Cerebellar nuclear complex (tissue), 1 donor: Measurements from ENCODE around the gene VCX3B.
"Not testable (repeated sequence)": the region's sequence is repeated elsewhere in the genome, so short reads cannot be mapped to it uniquely, and the experiment has no call there.

Experiments
- DNase-seq, 2 experiments: peaks; one replicate each; lab custom pipeline; 2025; lab: John Stamatoyannopoulos, UW

Gene VCX3B

DNA sequence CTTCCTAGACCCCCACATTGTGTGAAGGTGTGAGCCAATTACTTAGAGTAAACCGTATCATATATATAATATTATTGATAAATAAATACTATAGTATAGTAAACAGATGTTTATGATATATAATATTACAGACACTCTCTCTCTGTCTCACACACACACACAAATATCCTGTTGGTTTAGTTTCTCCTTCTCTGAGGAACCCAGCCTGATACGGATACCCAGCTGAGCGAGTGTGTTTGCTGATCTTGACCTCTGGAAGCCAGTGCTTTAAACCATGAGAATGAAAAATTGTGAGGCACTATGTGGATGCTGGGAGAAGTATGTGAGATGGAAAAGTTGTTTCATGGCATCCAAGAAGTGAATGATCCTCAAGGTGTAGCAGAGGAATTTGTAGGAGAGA is at the start of gene VCX3B:
VCX3B (plus strand) TSS at position 301 of the 400 bp plus-strand sequence. CDS start 621 bp downstream, outside the sequence.
- not testable (repeated sequence) for DNase-seq

DNA sequence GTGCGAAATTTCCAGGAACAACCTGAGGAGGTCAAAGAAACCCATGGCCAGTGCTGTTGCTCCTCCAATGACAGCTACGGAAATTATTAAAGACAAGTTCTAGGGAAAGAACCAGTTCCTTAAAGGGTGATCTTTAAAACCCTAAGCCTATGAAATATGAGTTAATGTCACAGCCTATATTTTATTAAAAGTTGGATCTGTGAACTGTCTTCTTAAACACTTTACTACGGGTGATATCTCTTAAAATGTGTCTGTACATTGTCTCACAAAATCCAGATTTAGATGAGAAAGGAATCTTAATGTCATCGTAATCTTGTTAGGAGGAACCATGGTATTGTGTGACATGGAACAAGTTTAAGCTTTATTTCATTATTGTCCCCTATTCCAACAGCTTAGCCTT is 46.3 kb upstream of the VCX3B start:
- DNase-seq, result no peak

DNA sequence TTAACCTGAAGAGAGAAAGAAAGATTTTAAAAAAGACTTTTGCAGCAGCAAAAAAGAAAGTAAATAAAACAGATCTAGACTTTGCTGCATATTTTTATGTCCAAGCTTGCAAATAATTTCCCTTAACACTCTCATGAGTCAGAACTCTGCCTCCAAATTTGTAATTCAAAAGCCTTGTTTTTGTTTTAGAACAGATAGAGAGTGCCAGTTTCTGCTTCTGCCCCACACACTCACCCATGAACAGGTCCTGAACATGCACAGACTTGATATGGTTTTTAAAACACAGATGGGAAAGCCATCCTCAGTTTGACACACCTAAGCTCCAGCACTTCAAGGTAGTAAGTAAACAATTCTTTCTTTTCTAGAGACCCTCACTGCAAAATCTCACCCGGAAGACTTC is 39.7 kb upstream of the VCX3B start:
- no peak for DNase-seq

- DNase-seq, result no peak
These were observed 34.9 kb upstream of the VCX3B start for GRCh38 chrX:8429692-8430249.

GRCh38 chrX:8430444-8430843 is 34.2 kb upstream of the VCX3B start:
- DNase-seq, result no peak

- DNase-seq, result no peak
These were observed 32.2 kb upstream of the VCX3B start for GRCh38 chrX:8432396-8432795.

- no peak for DNase-seq
These were observed 31.2 kb upstream of the VCX3B start for GRCh38 chrX:8433109-8434062.

DNA sequence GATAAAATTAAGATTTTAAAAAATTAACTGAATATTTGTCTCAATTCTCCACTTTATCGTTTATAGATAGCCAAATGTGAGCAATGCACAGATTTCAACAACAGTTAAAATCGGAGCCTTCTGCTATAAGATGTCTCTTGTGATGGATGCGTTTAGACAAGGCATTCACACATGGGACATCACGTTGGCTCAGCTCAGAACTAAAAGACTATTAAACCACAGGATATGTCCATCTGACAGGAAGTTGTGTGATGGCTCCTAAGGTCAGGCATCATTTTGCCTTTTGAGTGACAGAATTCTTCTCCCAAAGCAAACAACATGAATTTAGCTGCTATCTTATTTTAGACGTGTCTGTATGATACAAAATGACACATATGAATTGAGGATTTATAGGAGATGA is 17.3 kb upstream of the VCX3B start:
- no peak for DNase-seq

DNA sequence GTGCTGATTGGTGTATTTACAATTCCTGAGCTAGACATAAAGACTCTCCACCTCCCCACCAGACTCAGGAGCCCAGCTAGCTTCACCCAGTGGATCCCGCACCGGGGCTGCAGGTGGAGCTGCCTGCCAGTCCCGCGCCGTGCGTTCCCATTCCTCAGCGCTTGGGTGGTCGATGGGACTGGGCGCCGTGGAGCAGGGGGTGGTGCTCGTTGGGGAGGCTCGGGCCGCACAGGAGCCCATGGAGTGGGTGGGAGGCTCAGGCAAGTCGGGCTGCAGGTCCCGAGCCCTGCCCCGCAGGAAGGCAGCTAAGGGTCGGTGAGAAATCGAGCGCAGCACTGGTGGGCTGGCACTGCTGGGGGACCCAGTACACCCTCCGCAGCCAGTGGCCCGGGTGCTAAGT is 12.3 kb upstream of the VCX3B start:
- DNase-seq, result not testable (repeated sequence)

DNA sequence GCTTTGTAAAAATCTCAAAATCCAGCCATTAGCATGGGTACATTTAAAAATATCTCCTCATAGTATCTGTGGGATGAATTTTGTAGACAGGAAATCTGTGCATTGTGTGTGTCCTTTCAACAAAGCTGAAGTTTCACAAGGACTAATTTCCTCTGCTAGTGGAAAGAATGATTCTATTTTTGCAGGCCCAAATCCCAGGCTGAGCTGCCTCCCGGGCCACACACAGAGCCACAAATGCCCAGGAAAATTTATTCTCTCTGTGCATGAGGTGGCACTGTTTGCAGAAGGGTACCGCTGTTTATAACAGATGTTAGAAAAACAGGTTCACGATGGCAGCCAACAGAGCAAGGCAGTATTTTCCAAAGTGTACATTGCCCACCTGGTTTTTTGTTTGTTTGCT is 11.0 kb upstream of the VCX3B start:
- DNase-seq, result no peak

- DNase-seq, result no peak
These were observed 9.1 kb upstream of the VCX3B start for GRCh38 chrX:8455557-8455956.

GRCh38 chrX:8462488-8462887 is 2.1 kb upstream of the VCX3B start:
- DNase-seq, result no peak

- no peak for DNase-seq
These were observed 19.8 kb downstream of the VCX3B start for GRCh38 chrX:8484360-8484949.

DNA sequence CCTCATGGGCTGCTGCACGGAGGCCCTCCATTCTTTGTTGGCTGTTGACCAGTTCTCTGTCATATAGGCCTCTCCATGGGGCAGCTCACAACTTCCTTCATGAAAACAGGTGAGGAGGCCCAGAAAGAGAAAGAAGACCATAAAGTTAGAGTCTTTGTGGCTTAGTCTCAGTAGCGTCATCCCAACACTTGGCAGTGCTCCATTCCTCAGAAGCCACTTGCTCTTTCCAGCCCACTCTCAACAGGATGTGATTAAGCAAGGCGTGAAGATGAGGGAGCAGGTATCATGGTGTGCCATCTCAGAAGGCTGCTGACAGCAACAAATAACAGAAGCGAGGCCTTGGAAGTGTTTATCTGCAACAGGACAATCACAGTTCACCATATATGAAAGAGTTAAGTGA is 30.4 kb downstream of the VCX3B start:
- DNase-seq, result not testable (repeated sequence)

DNA sequence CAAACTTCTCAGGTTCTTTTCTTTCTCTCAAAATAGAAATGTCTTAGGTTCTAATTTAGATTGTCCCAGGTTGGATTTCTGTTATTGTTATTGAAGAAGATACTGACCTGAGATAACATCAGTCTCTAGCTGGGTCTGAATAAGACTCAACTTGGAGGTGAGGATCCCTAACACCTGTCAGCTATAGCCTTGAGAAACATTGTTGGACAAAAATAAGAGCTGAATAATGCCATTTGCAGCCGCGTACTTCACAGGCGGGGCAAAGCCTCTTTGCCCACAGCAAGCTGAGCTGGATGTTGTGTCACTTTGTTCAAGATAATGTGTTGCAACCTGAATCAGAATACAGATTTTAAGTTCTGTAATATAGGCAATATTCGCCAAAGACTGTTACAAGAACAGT is 35.6 kb downstream of the VCX3B start:
- DNase-seq, result no peak

GRCh38 chrX:8502101-8502500 is 37.5 kb downstream of the VCX3B start:
- DNase-seq, result not testable (repeated sequence)

GRCh38 chrX:8504451-8504850 is 39.8 kb downstream of the VCX3B start:
- no peak for DNase-seq
